GM18870 (cell line): Measurements from ENCODE around the gene SON.
"Not testable (repeated sequence)": the region's sequence is repeated elsewhere in the genome, so short reads cannot be mapped to it uniquely, and the experiment has no call there.

ENCODE experiments used
- ATAC-seq: cut with Tn5 transposase; IDR thresholded peaks from one replicate; pipeline ENCODE4 v1.9.1; 2021; ENCODE audit warnings: moderate library complexity; ENCODE audit not compliant: unreplicated experiment

SON gene, protein sequence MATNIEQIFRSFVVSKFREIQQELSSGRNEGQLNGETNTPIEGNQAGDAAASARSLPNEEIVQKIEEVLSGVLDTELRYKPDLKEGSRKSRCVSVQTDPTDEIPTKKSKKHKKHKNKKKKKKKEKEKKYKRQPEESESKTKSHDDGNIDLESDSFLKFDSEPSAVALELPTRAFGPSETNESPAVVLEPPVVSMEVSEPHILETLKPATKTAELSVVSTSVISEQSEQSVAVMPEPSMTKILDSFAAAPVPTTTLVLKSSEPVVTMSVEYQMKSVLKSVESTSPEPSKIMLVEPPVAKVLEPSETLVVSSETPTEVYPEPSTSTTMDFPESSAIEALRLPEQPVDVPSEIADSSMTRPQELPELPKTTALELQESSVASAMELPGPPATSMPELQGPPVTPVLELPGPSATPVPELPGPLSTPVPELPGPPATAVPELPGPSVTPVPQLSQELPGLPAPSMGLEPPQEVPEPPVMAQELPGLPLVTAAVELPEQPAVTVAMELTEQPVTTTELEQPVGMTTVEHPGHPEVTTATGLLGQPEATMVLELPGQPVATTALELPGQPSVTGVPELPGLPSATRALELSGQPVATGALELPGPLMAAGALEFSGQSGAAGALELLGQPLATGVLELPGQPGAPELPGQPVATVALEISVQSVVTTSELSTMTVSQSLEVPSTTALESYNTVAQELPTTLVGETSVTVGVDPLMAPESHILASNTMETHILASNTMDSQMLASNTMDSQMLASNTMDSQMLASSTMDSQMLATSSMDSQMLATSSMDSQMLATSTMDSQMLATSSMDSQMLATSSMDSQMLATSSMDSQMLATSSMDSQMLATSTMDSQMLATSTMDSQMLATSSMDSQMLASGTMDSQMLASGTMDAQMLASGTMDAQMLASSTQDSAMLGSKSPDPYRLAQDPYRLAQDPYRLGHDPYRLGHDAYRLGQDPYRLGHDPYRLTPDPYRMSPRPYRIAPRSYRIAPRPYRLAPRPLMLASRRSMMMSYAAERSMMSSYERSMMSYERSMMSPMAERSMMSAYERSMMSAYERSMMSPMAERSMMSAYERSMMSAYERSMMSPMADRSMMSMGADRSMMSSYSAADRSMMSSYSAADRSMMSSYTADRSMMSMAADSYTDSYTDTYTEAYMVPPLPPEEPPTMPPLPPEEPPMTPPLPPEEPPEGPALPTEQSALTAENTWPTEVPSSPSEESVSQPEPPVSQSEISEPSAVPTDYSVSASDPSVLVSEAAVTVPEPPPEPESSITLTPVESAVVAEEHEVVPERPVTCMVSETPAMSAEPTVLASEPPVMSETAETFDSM (N-terminal part only)

DNA sequence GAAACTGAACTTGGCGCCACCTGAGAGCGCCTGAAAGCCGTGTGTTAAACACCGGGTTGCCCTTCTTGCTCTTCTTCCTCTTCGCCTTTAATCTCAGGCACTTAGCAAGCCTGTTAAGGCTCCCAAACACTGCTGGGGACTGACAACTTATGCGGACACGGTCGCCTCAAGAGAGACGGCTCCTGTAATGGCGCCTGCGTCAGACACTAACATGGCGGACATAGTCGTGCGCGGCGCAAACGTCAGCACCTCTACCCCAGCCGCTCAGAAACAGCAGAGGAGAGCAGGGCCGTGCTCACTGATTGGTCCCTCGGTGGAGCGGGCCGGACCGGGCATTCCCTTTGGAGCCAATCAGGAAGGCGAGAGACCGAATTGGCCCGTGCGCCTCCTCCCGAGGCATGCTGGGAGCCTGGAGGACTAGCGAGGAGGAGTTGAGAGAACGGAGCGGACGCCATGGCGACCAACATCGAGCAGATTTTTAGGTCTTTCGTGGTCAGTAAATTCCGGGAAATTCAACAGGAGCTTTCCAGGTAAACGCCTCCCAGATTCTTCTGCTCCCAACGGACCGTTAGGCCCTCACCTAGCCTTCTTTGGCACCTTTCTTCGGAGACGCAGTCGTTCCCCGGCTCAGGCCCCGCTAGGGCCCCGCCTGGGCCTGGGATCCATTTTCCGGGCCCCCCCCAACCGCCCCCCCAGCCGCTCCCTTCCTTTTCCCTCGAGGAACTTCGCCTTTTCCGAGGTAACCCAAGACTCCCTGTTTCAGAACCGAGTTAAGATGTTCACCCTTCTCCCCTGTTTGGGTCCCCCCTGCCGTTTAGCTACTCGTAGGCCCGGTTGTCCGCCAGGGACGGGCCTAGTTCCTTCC is at the start of gene SON:
Gene SON (plus strand): TSS at position 399 of the 865 bp plus-strand sequence. CDS start 55 bp downstream, at position 454.
- ATAC-seq = peak; percentile 91

DNA sequence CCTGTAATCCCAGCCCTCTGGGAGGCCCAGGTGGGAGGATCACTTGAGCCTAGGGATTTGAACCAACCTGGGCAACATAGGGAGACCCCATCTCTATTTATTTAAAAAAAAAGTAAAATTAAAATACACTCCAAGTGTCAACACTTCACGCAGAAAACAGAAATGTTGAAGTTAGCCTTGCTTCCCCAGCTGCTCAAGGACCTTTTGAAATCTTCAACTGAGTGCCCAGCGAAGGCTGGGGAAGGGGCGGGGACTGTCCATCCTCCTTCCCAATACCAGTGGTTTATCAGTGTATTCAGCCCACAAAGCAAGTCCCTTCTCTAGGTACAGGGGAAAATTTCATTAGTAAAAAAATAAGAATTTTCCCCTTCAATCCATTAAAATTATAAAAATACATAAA is 49.1 kb upstream of the SON start:
- ATAC-seq = no peak

GRCh38 chr21:33495743-33496142 is 47.1 kb upstream of the SON start:
- ATAC-seq = no peak

- ATAC-seq = no peak
These were observed 46.5 kb upstream of the SON start for GRCh38 chr21:33496345-33496744.

DNA sequence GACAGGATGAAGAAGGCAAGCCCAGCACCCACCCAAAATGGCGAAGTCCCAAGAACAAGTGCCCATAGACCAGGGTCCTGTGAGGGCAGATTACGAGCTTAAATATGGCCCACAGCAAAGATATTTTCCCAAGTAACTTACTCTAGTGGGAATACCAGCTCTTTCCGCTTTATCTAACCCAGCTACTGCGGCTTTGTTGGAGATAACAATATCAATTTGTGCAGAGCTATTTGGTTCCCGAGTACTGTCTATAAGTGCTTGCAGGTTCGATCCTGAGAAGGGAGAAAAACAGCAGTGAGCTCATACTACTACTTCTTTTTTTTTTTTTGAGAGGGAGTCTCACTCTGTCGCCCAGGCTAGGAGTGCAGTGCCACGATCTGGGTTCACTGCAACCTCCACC is 37.0 kb upstream of the SON start:
- no peak for ATAC-seq

DNA sequence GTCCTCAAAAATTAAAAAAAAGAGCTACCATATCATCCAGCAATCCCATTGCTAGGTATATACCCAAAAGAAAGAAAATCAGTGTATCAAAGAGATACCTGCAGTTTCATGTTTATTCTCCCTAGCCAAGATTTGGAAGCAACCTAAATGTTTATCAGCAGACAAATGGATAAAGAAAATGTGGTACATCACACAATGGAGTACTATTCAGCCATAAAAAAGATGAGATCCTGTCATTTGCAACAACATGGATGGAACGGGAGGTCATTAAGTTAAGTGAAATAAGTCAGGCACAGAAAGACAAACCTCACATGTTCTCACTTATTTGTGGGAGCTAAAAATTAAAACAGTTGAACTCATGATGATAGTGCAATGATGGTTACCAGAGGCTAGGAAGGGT is 35.8 kb upstream of the SON start:
- not testable (repeated sequence) for ATAC-seq

DNA sequence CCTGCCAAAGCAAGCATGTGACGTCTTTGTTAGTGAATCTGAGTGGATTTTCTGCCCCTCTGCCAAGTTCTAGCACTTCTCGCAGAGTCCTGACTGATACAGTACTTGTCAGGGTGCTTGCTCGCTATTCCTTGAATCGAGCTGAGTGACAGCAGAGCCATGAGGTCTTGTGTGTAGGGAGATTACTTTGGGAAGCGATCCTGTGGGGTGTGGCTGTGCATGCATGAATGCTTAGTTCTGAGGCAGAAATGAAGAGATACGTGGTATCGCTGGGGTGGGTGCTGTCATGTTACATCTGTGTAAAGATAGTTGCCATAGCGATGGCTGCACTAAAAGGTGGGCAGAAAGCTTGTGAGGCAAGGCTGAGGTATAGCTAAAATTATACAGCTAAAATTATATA is 32.0 kb upstream of the SON start:
- no peak for ATAC-seq

GRCh38 chr21:33511639-33512038 is 31.2 kb upstream of the SON start:
- no peak for ATAC-seq

DNA sequence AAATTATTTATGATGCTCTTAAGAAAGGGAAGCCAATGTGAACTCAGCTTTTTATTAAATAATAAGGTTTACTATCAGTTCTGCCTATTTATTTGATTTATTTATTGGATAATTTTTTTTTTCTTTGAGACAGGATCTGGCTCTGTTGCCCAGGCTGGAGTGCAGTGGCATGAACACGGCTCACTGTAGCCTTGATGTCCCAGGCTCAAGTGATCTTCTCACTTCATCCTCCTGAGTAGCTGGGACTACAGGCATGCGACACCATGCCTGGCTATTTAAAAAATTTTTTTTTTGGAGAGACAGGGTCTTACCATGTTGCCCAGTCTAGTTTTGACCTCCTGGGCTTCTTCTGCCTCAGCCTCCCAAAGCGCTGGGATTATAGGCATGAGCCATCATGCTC is 30.4 kb upstream of the SON start:
- ATAC-seq = no peak

GRCh38 chr21:33514229-33514628 is 28.6 kb upstream of the SON start:
- no peak for ATAC-seq

DNA sequence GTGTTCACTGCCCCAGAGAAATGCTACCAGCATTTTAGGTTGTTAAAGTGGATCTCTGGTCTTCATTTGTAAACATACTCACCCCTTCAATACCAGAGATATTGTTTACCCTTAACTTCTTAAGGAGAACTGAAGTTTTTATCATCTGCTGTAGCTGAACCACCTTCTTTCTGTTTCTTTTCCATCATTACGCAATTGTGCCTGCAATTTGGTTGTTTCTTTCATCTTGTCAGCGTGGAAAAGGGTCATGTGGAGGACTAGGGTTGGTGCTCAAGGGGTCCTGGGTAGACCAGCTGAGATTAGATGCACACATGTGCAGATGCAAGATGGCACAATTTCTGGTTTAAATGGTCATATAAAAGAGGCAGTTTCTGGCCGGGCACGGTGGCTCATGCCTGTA is 23.9 kb upstream of the SON start:
- ATAC-seq = no peak

- ATAC-seq = no peak
These were observed 20.4 kb upstream of the SON start for GRCh38 chr21:33522297-33522952.

GRCh38 chr21:33522953-33523349 is 19.9 kb upstream of the SON start:
- no peak for ATAC-seq

- no peak for ATAC-seq
These were observed 11.8 kb upstream of the SON start for GRCh38 chr21:33531007-33531406.

GRCh38 chr21:33537212-33537611 is 5.6 kb upstream of the SON start:
- ATAC-seq = no peak

- no peak for ATAC-seq
These were observed 3.2 kb upstream of the SON start for GRCh38 chr21:33539616-33540015.

- no peak for ATAC-seq
These were observed 2.1 kb upstream of the SON start for GRCh38 chr21:33540711-33541104.

DNA sequence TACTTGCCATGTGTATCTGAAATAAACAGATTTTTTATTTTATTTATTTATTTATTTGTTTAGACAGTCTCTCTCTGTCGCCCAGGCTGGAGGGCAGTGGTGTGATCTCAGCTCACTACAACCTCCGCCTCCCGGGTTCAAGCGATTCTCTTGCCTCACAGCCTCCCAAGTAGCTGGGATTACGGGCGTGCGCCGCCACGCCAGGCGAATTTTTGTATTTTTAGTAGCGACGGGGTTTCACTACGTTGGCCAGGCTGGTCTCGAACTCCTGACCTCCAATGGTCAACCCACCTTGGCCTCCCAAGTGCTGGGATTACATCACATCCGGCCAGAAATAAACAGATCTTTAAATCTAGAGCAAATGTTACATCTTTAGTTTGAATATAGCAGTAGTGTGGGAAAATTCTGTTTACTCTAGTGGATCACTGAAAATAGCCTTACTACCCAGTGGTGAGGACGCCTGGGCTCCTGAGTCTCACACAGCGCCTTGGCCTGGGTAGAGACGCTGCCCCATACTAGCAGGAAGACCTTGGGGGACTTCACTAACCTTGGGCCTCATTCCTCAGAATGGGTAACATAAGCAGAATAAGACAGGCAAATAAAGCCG is 1.6 kb upstream of the SON start:
- ATAC-seq = no peak
